Metanephros (tissue), 1 donor: ENCODE data around the gene CNN3. TPM values are rescaled to one million over a fixed set of nuclear protein-coding genes. Genes with fewer than 3 reads are reported as not detected.

Experiments used
- total RNA-seq: library from RNA; depleted of rRNA; stranded (reverse); fragments of >200 nt; gene quantifications from one replicate; pipeline ENCODE4 v1.2.3, GENCODE V29; 2014

CNN3 gene
- 249 TPM for total RNA-seq

GRCh38 chr1:94926915-94927404, at the start of gene CNN3:
Gene CNN3, minus strand, starts transcription at chr1:94927110. Its CDS starts 216 bp downstream, at chr1:94926894.

Other genes starting within 250 kb of the CNN3 start
- gene SLC44A3, start 106.8 kb downstream of the CNN3 start, total RNA-seq = 41.0 TPM
- gene ALG14, start 145.8 kb upstream of the CNN3 start, total RNA-seq = 4.3 TPM
- 10.0 TPM for gene TLCD4, start 190.2 kb upstream of the CNN3 start, total RNA-seq